ENCODE results near the gene KRT6A. TPM values are rescaled to one million over a fixed set of nuclear protein-coding genes. Genes with fewer than 3 reads are reported as not detected.

Gene KRT6A
- total RNA-seq, 1 experiment from 2014 or later = 0.24 TPM

GRCh38 chr12:52474212-52474611, 18.8 kb downstream of the KRT6A start:
- CTCF ChIA-PET = no interaction called here
- Histone ChIP-seq H3K4me1 (ENCODE audit: insufficient read depth, low read length, poor library complexity, severe bottlenecking) (no peaks in the 10 kb centered on the region), H3K27ac (ENCODE audit: low read depth, low read length, poor library complexity, severe bottlenecking) (no peak overlapping the region), H3K4me3 (ENCODE audit: low read depth, low read length, poor library complexity, severe bottlenecking) (no peak overlapping the region), H3K36me3 (ENCODE audit: insufficient read depth, low read length, poor library complexity, severe bottlenecking) (no peaks in the 10 kb centered on the region), H3K9me3 (ENCODE audit: low read depth, low read length, poor library complexity, severe bottlenecking) (no peaks in the 10 kb centered on the region), H3K27me3 (replicated peaks; ENCODE audit: insufficient read depth, low read depth, low read length, poor library complexity) (peaks cover 3% of the 10 kb centered on the region)
- DNase-seq (ENCODE audit: low spot score) = no peak
- POLR2A ChIA-PET (ENCODE audit: low non-redundant PET) = no interaction called here
- TF ChIP-seq CTCF (conservative IDR thresholded peaks at IDR 0.05; ENCODE audit: low read depth, low read length) = no peak
- TF ChIP-seq EZH2 (IDR thresholded peaks at IDR 0.05; ENCODE audit: borderline replicate concordance, low read depth, low read length, poor library complexity, severe bottlenecking) = no peak
- intact Hi-C loops (cut with micrococcal nuclease; ENCODE audit: unreplicated experiment) = no loop called here
- no TSS peak for BruUV-seq (replicated peaks)

- no peak for DNase-seq (ENCODE audit: low spot score)
- H3K4me1 ChIP-seq (ENCODE audit: insufficient read depth, low read length, poor library complexity, severe bottlenecking) = no peaks in the 10 kb centered on the region
- no peaks in the 10 kb centered on the region for H3K36me3 ChIP-seq (ENCODE audit: insufficient read depth, low read length, poor library complexity, severe bottlenecking)
- H3K9me3 ChIP-seq (ENCODE audit: low read depth, low read length, poor library complexity, severe bottlenecking) = no peaks in the 10 kb centered on the region
- intact Hi-C loops (cut with micrococcal nuclease; ENCODE audit: unreplicated experiment) = no loop called here
- POLR2A ChIA-PET (ENCODE audit: low non-redundant PET) = no interaction called here
- CTCF ChIA-PET = no interaction called here
- H3K27me3 ChIP-seq (replicated peaks; ENCODE audit: insufficient read depth, low read depth, low read length, poor library complexity) = peaks cover 3% of the 10 kb centered on the region
- no TSS peak for BruUV-seq (replicated peaks)
- no peak within 1 kb of the TSS for H3K27ac ChIP-seq (ENCODE audit: low read depth, low read length, poor library complexity, severe bottlenecking)
- no peak for TF ChIP-seq CTCF (conservative IDR thresholded peaks at IDR 0.05; ENCODE audit: low read depth, low read length)
- TF ChIP-seq EZH2 (IDR thresholded peaks at IDR 0.05; ENCODE audit: borderline replicate concordance, low read depth, low read length, poor library complexity, severe bottlenecking) = no peak
- H3K4me3 ChIP-seq (ENCODE audit: low read depth, low read length, poor library complexity, severe bottlenecking) = no peak within 1 kb of the TSS
Observed at GRCh38 chr12:52473768-52474167, 19.3 kb downstream of the KRT6A start, which contains the start of gene KRT6C. Gene KRT6C, minus strand, starts transcription at chr12:52473805. Its CDS starts 68 bp downstream, at chr12:52473737.

GRCh38 chr12:52469853-52470252, 23.2 kb downstream of the KRT6A start:
- DNase-seq (ENCODE audit: low spot score) = no peak
- CTCF ChIA-PET = no interaction called here

More at GRCh38 chr12:52469853-52470252, 23.2 kb downstream of the KRT6A start:
- Histone ChIP-seq H3K36me3 (ENCODE audit: insufficient read depth, low read length, poor library complexity, severe bottlenecking) (no peaks in the 10 kb centered on the region), H3K27me3 (replicated peaks; ENCODE audit: insufficient read depth, low read depth, low read length, poor library complexity) (peaks cover 10% of the 10 kb centered on the region), H3K9me3 (ENCODE audit: low read depth, low read length, poor library complexity, severe bottlenecking) (no peaks in the 10 kb centered on the region), H3K27ac (ENCODE audit: low read depth, low read length, poor library complexity, severe bottlenecking) (no peak overlapping the region), H3K4me3 (ENCODE audit: low read depth, low read length, poor library complexity, severe bottlenecking) (no peak overlapping the region), H3K4me1 (ENCODE audit: insufficient read depth, low read length, poor library complexity, severe bottlenecking) (no peaks in the 10 kb centered on the region)
- POLR2A ChIA-PET (ENCODE audit: low non-redundant PET) = no interaction called here
- intact Hi-C loops (cut with micrococcal nuclease; ENCODE audit: unreplicated experiment) = no loop called here
- no peak for TF ChIP-seq EZH2 (IDR thresholded peaks at IDR 0.05; ENCODE audit: borderline replicate concordance, low read depth, low read length, poor library complexity, severe bottlenecking)
- no peak for TF ChIP-seq CTCF (conservative IDR thresholded peaks at IDR 0.05; ENCODE audit: low read depth, low read length)
- BruUV-seq (replicated peaks) = no TSS peak

Data from A673 (cell line).